Testis (tissue), 2 donors: ENCODE results near the gene RRM2.

Experiments used
- CTCF ChIP-seq, 3 experiments: fragments of 450-650 bp in 2 of 3; fragments of 200-600 bp in 1 of 3; sonication (generic) in 1 of 3; IDR thresholded peaks; one replicate each; pipeline ENCODE4 v1.5.1; 2016 to 2019; ENCODE audit warnings: antibody characterized with exemption in 3 of 3, mild to moderate bottlenecking in 2 of 3, moderate library complexity in 1 of 3
- POLR2A ChIP-seq: fragments of 450-650 bp; IDR thresholded peaks from one replicate; pipeline ENCODE4 v1.6.1; 2017; ENCODE audit warnings: antibody characterized with exemption, mild to moderate bottlenecking, moderate library complexity

- TF ChIP-seq POLR2A = no peak
- TF ChIP-seq CTCF (IDR thresholded peaks at IDR 0.05) = no peak
These were observed 19.4 kb upstream of the RRM2 start for GRCh38 chr2:10103179-10103578.
